Left lobe of liver (tissue), 2 donors: ENCODE measurements around the gene TMEM35B. TPM values are rescaled to one million over a fixed set of nuclear protein-coding genes. Genes with fewer than 3 reads are reported as not detected.
"Not testable (repeated sequence)": the region's sequence is repeated elsewhere in the genome, so short reads cannot be mapped to it uniquely, and the experiment has no call there.

Experiments
- ATAC-seq: fragments of 200-7000 bp; cut with Tn5 transposase; one replicate; pipeline ENCODE4 v1.9.1; 2020; ENCODE audit warnings: mild to moderate bottlenecking, moderate library complexity
- DNase-seq: peaks from one replicate; pipeline ENCODE4 v3.0.0-alpha.2; 2020; ENCODE audit warnings: low spot score
- total RNA-seq: library from RNA; stranded (reverse); gene quantifications from one replicate; pipeline ENCODE4 v1.2.1, GENCODE V29; 2021
- donor health status: DM: no; HTN: no; CAD: no; lungs with moderate emphysema.
- donor health status: DM: no; HTN: yes; CAD: no.

The TMEM35B gene
- total RNA-seq, 1 donor from 2014 or later: 15.8 TPM

- DNase-seq: no peak
- ATAC-seq: no peak
Measured at GRCh38 chr1:34976384-34977209, 8.6 kb downstream of the TMEM35B start.

- no peak for DNase-seq
- no peak for ATAC-seq
Measured at GRCh38 chr1:34975771-34976170, 9.4 kb downstream of the TMEM35B start.

GRCh38 chr1:34975338-34975737, 9.8 kb downstream of the TMEM35B start:
- no peak for ATAC-seq
- DNase-seq: no peak

GRCh38 chr1:34974626-34975025, 10.5 kb downstream of the TMEM35B start:
- no peak for DNase-seq

GRCh38 chr1:34973326-34973725, 11.8 kb downstream of the TMEM35B start:
- no peak for ATAC-seq

More at GRCh38 chr1:34974626-34975025, 10.5 kb downstream of the TMEM35B start:
- no peak for ATAC-seq

GRCh38 chr1:34970829-34971228, 14.3 kb downstream of the TMEM35B start:
- ATAC-seq (no peak), DNase-seq (no peak)

More at GRCh38 chr1:34973326-34973725, 11.8 kb downstream of the TMEM35B start:
- no peak for DNase-seq

GRCh38 chr1:34970220-34970735, 14.9 kb downstream of the TMEM35B start:
- no peak for DNase-seq
- no peak for ATAC-seq

- ATAC-seq, DNase-seq: not testable (repeated sequence)
Measured at GRCh38 chr1:34968297-34968696, 16.9 kb downstream of the TMEM35B start.

- not testable (repeated sequence) for DNase-seq, ATAC-seq
Measured at GRCh38 chr1:34967672-34968071, 17.5 kb downstream of the TMEM35B start.

- DNase-seq (no peak), ATAC-seq (no peak)
Measured at GRCh38 chr1:34965597-34965996, 19.6 kb downstream of the TMEM35B start.

GRCh38 chr1:34950428-34950827, 34.7 kb downstream of the TMEM35B start:
- ATAC-seq (no peak), DNase-seq (no peak)

GRCh38 chr1:34948739-34949138, 36.4 kb downstream of the TMEM35B start:
- DNase-seq, ATAC-seq: not testable (repeated sequence)

- DNase-seq, ATAC-seq: not testable (repeated sequence)
Measured at GRCh38 chr1:34947641-34948314, 37.4 kb downstream of the TMEM35B start.

- DNase-seq (no peak), ATAC-seq (no peak)
Measured at GRCh38 chr1:34946211-34946610, 38.9 kb downstream of the TMEM35B start.

- ATAC-seq: not testable (repeated sequence)
Measured at GRCh38 chr1:34941798-34942197, 43.3 kb downstream of the TMEM35B start.

More at GRCh38 chr1:34941798-34942197, 43.3 kb downstream of the TMEM35B start:
- not testable (repeated sequence) for DNase-seq

Other genes starting within 250 kb of the TMEM35B start
- not detected for gene GJB5, start 230.3 kb downstream of the TMEM35B start, total RNA-seq
- gene GJB4, start 225.6 kb downstream of the TMEM35B start, total RNA-seq: not detected
- 0.08 TPM for gene GJB3, start 204.1 kb downstream of the TMEM35B start, total RNA-seq
- 12.5 TPM for gene GJA4, start 192.3 kb downstream of the TMEM35B start, total RNA-seq
- gene SMIM12, start 125.6 kb downstream of the TMEM35B start, total RNA-seq: 32.0 TPM
- gene DLGAP3, start 55.7 kb downstream of the TMEM35B start, total RNA-seq: 0.10 TPM
- 7.2 TPM for gene ZMYM6, start 46.6 kb upstream of the TMEM35B start, total RNA-seq
- 4.1 TPM for gene ZMYM1, start 94.0 kb upstream of the TMEM35B start, total RNA-seq
- 55.9 TPM for gene SFPQ, start 207.8 kb upstream of the TMEM35B start, total RNA-seq